Measurements from ENCODE around the gene RTN4RL2. TPM values are rescaled to one million over a fixed set of nuclear protein-coding genes. Genes with fewer than 3 reads are reported as not detected.

The RTN4RL2 gene
- total and polyA plus RNA-seq, 4 experiments from 2014 or later = 0.17 to 0.40 TPM; not detected in 2

DNA sequence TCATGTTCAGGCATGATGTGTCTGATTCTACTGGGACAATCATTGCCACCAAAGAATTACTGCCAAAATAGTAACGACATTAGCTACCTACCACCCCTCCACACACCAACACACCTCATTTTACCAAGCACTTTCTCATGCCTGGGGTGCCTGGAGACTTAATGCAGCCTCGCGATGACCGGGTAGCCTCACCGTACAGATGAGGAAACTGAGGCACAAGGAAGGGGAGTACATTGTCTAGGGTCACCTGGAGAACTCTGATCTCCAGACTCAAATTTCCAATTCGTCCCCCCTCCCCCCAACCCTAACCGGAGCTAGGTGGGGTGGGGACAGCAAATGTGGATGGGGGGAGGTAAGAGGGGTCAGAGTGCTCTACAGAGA lies 2.7 kb upstream of the RTN4RL2 start:
- H3K4me1 ChIP-seq (ENCODE audit: insufficient read depth, low read length) = peaks cover 40% of the 10 kb centered on the region
- Mint-ChIP-seq H3K27me3 (peaks cover 20 to 31% of the 10 kb centered on the region in 2 donors), H3K27ac (peak overlapping the region in 3 of 7 donors; percentile 24 to 81 (median 73)), H3K4me3 (peak overlapping the region; percentile 60 to 93 (median 70)), H3K36me3 (no peaks in the 10 kb centered on the region), H3K4me1 (peaks cover 16 to 31% (median 24%) of the 10 kb centered on the region in 4 donors), H3K9me3 (peaks cover 0 to 1% (median 0%) of the 10 kb centered on the region in 8 donors)
- intact Hi-C loops (cut with micrococcal nuclease) = loop anchor here (1.0 to 5.0 kb wide), 9 partner anchors 23 to 1055 kb away; no protein-coding TSS in a partner anchor
- H3K27ac ChIP-seq (ENCODE audit: low read depth, low read length) = no peak overlapping the region
- no peaks in the 10 kb centered on the region for H3K9me3 ChIP-seq (ENCODE audit: control insufficient read depth in 1 of 2, low read length in 2 of 2)
- no peaks in the 10 kb centered on the region for H3K36me3 ChIP-seq (ENCODE audit: insufficient read depth, low read length)
- ChIA-PET CTCF (ENCODE audit: partially characterized antibody) (interaction anchor here (0.5 to 8.2 kb wide), 50 partner anchors 8 to 1067 kb away, joined by 3 to 187 read pairs (median 4); partner anchors contain the start of genes P2RX3, PRG2, SLC43A1 and SLC43A3), POLR2A (ENCODE audit: partially characterized antibody) (interaction anchor here (0.6 to 2.3 kb wide), 9 partner anchors 21 to 285 kb away, joined by 3 to 12 read pairs (median 3); no protein-coding TSS in a partner anchor)
- H3K27me3 ChIP-seq (ENCODE audit: insufficient read depth, low read length) = peaks cover 17% of the 10 kb centered on the region
- no peak for DNase-seq
- peak overlapping the region in 1 of 2 donors; percentile 3 for H3K4me3 ChIP-seq (ENCODE audit: low read length in 2 of 2)

DNA sequence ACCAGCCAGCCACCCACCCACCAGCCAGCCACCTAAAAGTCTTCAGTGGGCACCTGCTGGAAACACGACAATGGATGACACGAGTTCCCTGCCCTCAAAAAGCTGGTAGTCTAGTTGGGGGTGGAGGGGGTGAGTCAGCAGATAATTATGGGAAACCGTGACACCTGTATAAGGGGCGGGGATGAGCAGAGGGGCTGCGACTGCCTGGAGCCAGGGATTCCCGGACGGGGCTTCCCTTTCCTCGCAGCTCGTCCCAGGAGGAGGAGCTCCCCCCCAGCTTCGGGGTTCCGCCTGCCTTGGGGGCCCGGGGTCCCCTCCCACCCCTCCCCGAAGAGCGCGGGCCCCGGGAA lies 2.3 kb upstream of the RTN4RL2 start:
- H3K4me3 ChIP-seq (ENCODE audit: low read length in 2 of 2) = no peak overlapping the region

DNA sequence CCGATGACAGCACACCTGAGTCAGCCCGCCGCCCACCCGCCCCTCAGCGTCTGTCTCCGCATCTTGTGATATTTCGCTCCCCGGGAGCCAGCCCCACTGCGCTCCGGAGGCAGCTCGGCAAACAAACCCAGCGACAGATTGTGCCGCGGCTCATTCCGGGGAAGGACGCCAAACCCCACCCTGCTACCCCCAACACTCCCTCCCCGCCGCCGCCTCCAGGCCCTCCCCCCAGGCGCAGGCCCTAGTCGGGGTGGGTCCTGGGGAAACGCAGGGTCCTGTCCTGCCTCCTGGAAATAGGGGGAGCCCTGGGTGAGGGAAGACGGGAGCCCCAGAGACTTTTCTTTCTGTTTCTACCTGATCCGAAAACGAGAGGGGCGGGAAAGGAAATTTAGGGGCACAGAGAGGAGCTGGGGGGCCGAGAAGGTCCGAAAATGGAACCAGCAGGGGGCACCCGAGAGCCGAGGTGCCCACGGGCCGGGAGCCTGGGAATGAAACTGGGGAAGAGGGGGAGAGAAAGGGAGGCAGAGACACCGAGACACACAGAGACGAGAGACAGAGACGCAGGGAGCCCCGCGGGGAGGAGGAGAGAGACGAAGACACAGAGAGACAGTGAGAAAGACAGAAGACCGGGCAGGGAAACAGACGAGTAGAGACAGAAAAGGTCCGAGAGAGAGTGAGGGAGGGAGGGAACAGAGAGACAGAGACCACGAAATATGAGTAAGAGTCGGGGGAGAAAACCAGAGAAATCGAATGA lies 1.7 kb upstream of the RTN4RL2 start:
- H3K27ac ChIP-seq (ENCODE audit: low read depth, low read length) = no peak overlapping the region
- ChIA-PET POLR2A (ENCODE audit: partially characterized antibody) (interaction anchor here (0.6 to 2.3 kb wide), 8 partner anchors 20 to 284 kb away, joined by 3 to 12 read pairs (median 3); no protein-coding TSS in a partner anchor), CTCF (ENCODE audit: partially characterized antibody) (interaction anchor here (0.6 to 8.2 kb wide), 41 partner anchors 9 to 342 kb away, joined by 3 to 187 read pairs (median 5); partner anchors contain the start of genes P2RX3, PRG2, SLC43A1 and SLC43A3)
- Mint-ChIP-seq H3K36me3 (no peaks in the 10 kb centered on the region), H3K4me1 (peaks cover 16 to 31% (median 24%) of the 10 kb centered on the region in 4 donors), H3K27me3 (peaks cover 18 to 35% of the 10 kb centered on the region in 2 donors), H3K9me3 (peaks cover 0 to 1% (median 0%) of the 10 kb centered on the region in 8 donors), H3K4me3 (peak overlapping the region; percentile 86 to 95 (median 91)), H3K27ac (peak overlapping the region in 5 of 7 donors; percentile 48 to 81 (median 56))
- peaks cover 17% of the 10 kb centered on the region for H3K27me3 ChIP-seq (ENCODE audit: insufficient read depth, low read length)
- H3K36me3 ChIP-seq (ENCODE audit: insufficient read depth, low read length) = no peaks in the 10 kb centered on the region
- peak overlapping the region; percentile 33 to 44 for H3K4me3 ChIP-seq (ENCODE audit: low read length in 2 of 2)
- no peaks in the 10 kb centered on the region for H3K9me3 ChIP-seq (ENCODE audit: control insufficient read depth in 1 of 2, low read length in 2 of 2)
- peak in 4 of 5 donors; percentile 18 to 42 (median 28) for DNase-seq
- intact Hi-C loops (cut with micrococcal nuclease) = loop anchor here (1.0 to 5.0 kb wide), 4 partner anchors 34 to 1054 kb away; no protein-coding TSS in a partner anchor
- peaks cover 40% of the 10 kb centered on the region for H3K4me1 ChIP-seq (ENCODE audit: insufficient read depth, low read length)

More for the DNA sequence above, 2.3 kb upstream of the RTN4RL2 start:
- peaks cover 20 to 35% of the 10 kb centered on the region in 2 donors for H3K27me3 Mint-ChIP-seq
- DNase-seq = peak in 2 of 5 donors; percentile 9 to 54
- H3K36me3 Mint-ChIP-seq = no peaks in the 10 kb centered on the region
- POLR2A ChIA-PET (ENCODE audit: partially characterized antibody) = interaction anchor here (0.8 to 2.3 kb wide), 8 partner anchors 20 to 285 kb away, joined by 3 to 12 read pairs (median 3); no protein-coding TSS in a partner anchor
- H3K4me1 Mint-ChIP-seq = peaks cover 16 to 31% (median 24%) of the 10 kb centered on the region in 4 donors
- Histone ChIP-seq H3K36me3 (ENCODE audit: insufficient read depth, low read length) (no peaks in the 10 kb centered on the region), H3K4me1 (ENCODE audit: insufficient read depth, low read length) (peaks cover 40% of the 10 kb centered on the region), H3K27me3 (ENCODE audit: insufficient read depth, low read length) (peaks cover 17% of the 10 kb centered on the region), H3K27ac (ENCODE audit: low read depth, low read length) (no peak overlapping the region), H3K9me3 (ENCODE audit: control insufficient read depth in 1 of 2, low read length in 2 of 2) (no peaks in the 10 kb centered on the region)
- CTCF ChIA-PET (ENCODE audit: partially characterized antibody) = interaction anchor here (0.6 to 8.2 kb wide), 50 partner anchors 8 to 1066 kb away, joined by 3 to 187 read pairs (median 4); partner anchors contain the start of genes P2RX3, PRG2, SLC43A1 and SLC43A3
- intact Hi-C loops (cut with micrococcal nuclease) = loop anchor here (1.0 to 5.0 kb wide), 4 partner anchors 34 to 1054 kb away; no protein-coding TSS in a partner anchor
- peak overlapping the region; percentile 17 to 93 (median 70) for H3K4me3 Mint-ChIP-seq
- H3K9me3 Mint-ChIP-seq = peaks cover 0 to 1% (median 0%) of the 10 kb centered on the region in 8 donors
- peak overlapping the region in 1 of 7 donors; percentile 81 for H3K27ac Mint-ChIP-seq

DNA sequence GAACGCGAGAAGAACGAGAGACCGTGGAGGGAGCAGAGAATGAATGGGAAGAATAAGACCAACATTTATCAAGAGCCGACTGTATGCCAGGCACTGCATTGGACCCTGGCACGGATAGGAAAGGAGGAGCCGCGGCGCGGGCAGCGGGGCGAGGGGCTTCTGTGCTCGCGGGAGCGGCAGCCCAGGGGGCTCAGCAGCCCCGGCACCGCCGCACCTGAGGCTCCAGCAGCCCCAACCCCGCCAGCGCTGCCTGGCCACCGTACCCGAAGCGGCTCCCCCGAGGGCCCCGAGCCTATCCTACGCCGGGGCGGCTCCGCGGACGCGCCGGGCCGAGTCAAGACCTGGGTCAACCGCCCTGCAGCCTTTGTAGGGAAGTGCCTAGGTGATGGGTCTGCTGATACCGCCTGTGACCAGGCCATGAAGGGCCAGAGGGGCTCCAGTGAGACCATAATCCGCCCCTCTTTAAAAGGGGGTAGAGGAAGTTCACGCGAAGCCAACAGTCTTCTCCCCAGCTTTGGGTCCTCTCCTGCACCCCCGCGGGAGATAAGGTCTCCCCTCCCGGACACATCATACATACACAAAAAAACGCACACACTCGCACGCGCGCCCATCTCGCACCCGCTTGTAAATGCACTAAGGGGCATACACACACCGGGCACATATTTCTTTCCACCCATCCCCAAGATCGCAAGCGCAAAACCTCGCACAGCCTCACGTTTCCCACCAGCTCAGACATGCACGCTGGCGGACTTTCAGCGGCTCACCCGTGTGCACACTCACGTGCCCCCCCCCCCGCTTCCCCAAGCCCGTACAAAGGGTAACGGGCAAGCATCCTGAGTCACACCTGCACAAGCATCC lies 935 bp upstream of the RTN4RL2 start:
- peak in 3 of 5 donors; percentile 19 to 33 (median 22) for DNase-seq
- ChIA-PET CTCF (ENCODE audit: partially characterized antibody) (interaction anchor here (0.6 to 8.2 kb wide), 25 partner anchors 8 to 252 kb away, joined by 3 to 187 read pairs (median 6); partner anchors contain the start of genes SLC43A1, SLC43A3, TIMM10 and UBE2L6), POLR2A (ENCODE audit: partially characterized antibody) (interaction anchor here (0.6 to 1.6 kb wide), 4 partner anchors 17 to 67 kb away, joined by 3 to 5 read pairs (median 4); no protein-coding TSS in a partner anchor)
- H3K4me1 Mint-ChIP-seq = peaks cover 16 to 31% (median 24%) of the 10 kb centered on the region in 4 donors
- H3K27me3 Mint-ChIP-seq = peaks cover 18 to 35% of the 10 kb centered on the region in 2 donors
- intact Hi-C loops (cut with micrococcal nuclease) = loop anchor here (5.0 kb wide), 2 partner anchors 33 to 1053 kb away; no protein-coding TSS in a partner anchor
- no peaks in the 10 kb centered on the region for H3K36me3 Mint-ChIP-seq
- H3K9me3 ChIP-seq (ENCODE audit: control insufficient read depth in 1 of 2, low read length in 2 of 2) = no peaks in the 10 kb centered on the region
- H3K4me1 ChIP-seq (ENCODE audit: insufficient read depth, low read length) = peaks cover 40% of the 10 kb centered on the region
- peaks cover 17% of the 10 kb centered on the region for H3K27me3 ChIP-seq (ENCODE audit: insufficient read depth, low read length)
- peak overlapping the region in 6 of 7 donors; percentile 9 to 81 (median 60) for H3K27ac Mint-ChIP-seq
- H3K4me3 ChIP-seq (ENCODE audit: low read length in 2 of 2) = peak overlapping the region; percentile 33 to 44
- no peak overlapping the region for H3K27ac ChIP-seq (ENCODE audit: low read depth, low read length)
- H3K4me3 Mint-ChIP-seq = peak overlapping the region; percentile 86 to 95 (median 91)
- peaks cover 0 to 1% (median 0%) of the 10 kb centered on the region in 8 donors for H3K9me3 Mint-ChIP-seq
- H3K36me3 ChIP-seq (ENCODE audit: insufficient read depth, low read length) = no peaks in the 10 kb centered on the region

DNA sequence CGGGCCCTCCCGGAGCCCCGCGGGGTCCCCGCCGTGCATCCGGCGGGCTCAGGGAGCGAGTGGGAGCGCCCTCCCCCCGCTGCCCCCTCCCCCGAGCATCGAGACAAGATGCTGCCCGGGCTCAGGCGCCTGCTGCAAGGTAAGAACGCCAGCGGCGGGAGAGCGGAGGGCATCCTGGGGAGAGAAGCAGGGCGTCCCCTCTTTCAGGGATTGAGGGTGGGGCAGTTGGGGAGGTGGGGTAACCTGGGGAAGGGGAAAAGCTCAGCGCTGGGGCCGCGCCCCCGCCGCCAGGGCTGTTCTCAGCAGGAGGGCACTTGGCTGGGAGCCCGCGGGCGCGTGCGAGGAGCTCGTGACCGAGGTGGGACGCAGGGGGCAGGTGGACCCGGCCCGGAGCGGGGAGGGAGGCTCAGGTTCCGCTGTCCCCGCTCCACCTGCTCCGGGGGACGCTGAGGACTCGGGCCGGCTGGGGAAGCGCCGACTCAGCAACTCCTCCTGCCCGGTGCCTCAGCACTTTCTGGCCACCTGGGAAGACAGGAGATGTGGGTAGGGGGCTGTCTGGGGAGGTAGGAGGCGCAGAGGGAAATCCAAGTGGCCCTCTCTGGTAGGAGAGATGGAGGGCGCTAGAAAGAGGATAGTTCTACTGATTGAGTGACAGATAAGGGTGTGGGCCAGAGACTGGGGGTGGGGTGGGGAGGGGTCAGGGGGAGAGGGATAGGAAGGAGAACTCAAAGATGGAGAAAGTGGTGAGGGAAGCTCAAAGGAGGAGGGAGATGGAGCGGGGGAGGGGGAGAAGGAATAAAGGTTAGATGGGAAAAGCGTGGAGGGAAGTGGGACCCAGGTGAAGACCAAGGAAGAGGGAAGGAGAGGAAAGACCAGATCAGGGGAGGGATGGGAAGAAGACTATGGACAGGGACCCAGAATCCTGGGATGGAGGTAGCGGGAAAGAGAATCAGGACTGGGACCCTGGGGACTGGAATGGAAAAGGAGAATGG lies 726 bp downstream of the RTN4RL2 start:
- Mint-ChIP-seq H3K36me3 (no peaks in the 10 kb centered on the region), H3K27me3 (peaks cover 18 to 30% of the 10 kb centered on the region in 2 donors), H3K4me3 (peak overlapping the region; percentile 27 to 60 (median 50)), H3K4me1 (peaks cover 16 to 31% (median 24%) of the 10 kb centered on the region in 4 donors), H3K27ac (no peak overlapping the region), H3K9me3 (peaks cover 0 to 1% (median 0%) of the 10 kb centered on the region in 8 donors)
- peaks cover 40% of the 10 kb centered on the region for H3K4me1 ChIP-seq (ENCODE audit: insufficient read depth, low read length)
- H3K27ac ChIP-seq (ENCODE audit: low read depth, low read length) = no peak overlapping the region
- no peaks in the 10 kb centered on the region for H3K36me3 ChIP-seq (ENCODE audit: insufficient read depth, low read length)
- ChIA-PET POLR2A (ENCODE audit: partially characterized antibody) (interaction anchor here (1.3 to 1.6 kb wide), 2 partner anchors 20 to 66 kb away, joined by 5 read pairs; no protein-coding TSS in a partner anchor), CTCF (ENCODE audit: partially characterized antibody) (interaction anchor here (1.5 to 8.2 kb wide), 6 partner anchors 12 to 183 kb away, joined by 4 to 187 read pairs (median 5); partner anchors contain the start of gene TIMM10)
- no peaks in the 10 kb centered on the region for H3K9me3 ChIP-seq (ENCODE audit: control insufficient read depth in 1 of 2, low read length in 2 of 2)
- intact Hi-C loops (cut with micrococcal nuclease) = no loop called here
- H3K4me3 ChIP-seq (ENCODE audit: low read length in 2 of 2) = peak overlapping the region in 1 of 2 donors; percentile 19
- H3K27me3 ChIP-seq (ENCODE audit: insufficient read depth, low read length) = peaks cover 17% of the 10 kb centered on the region
- no peak for DNase-seq
